Mucosa of gallbladder (tissue), 1 donor: Measurements from ENCODE around the gene PPIA. TPM values are rescaled to one million over a fixed set of nuclear protein-coding genes. Genes with fewer than 3 reads are reported as not detected.
A peak's percentile ranks its signal among the peaks of the same experiment; 100 is the strongest.
"Not testable (repeated sequence)": the region's sequence is repeated elsewhere in the genome, so short reads cannot be mapped to it uniquely, and the experiment has no call there.

Experiments
- DNase-seq: peaks from one replicate; pipeline ENCODE4 v3.0.0-alpha.2; 2020; ENCODE audit warnings: low spot score
- total RNA-seq: library from RNA; stranded (reverse); gene quantifications from one replicate; pipeline ENCODE4 v1.2.1, GENCODE V29; 2021
- donor health status: DM: no; HTN: no; CAD: no.

The PPIA gene
- total RNA-seq, 1 donor from 2014 or later = 923 TPM

- DNase-seq = no peak
Measured at GRCh38 chr7:44787762-44788161, 8.7 kb upstream of the PPIA start.

GRCh38 chr7:44789990-44790389 lies 6.5 kb upstream of the PPIA start:
- DNase-seq = no peak

- DNase-seq = no peak
Measured at GRCh38 chr7:44791278-44792219, 4.9 kb upstream of the PPIA start.

- no peak for DNase-seq
Measured at GRCh38 chr7:44793919-44794318, 2.6 kb upstream of the PPIA start.

GRCh38 chr7:44794331-44794730 lies 2.1 kb upstream of the PPIA start:
- no peak for DNase-seq

- DNase-seq = no peak
Measured at GRCh38 chr7:44796034-44796503, 412 bp upstream of the PPIA start.

- DNase-seq = peak; percentile 88
Measured at GRCh38 chr7:44797329-44798258, 1.1 kb downstream of the PPIA start.

- DNase-seq = no peak
Measured at GRCh38 chr7:44798649-44799305, 2.3 kb downstream of the PPIA start.

GRCh38 chr7:44799939-44800338 lies 3.5 kb downstream of the PPIA start:
- no peak for DNase-seq

- no peak for DNase-seq
Measured at GRCh38 chr7:44801890-44802289, 5.4 kb downstream of the PPIA start.

GRCh38 chr7:44802418-44803025 lies 6.0 kb downstream of the PPIA start:
- DNase-seq = no peak

GRCh38 chr7:44803828-44804519 lies 7.5 kb downstream of the PPIA start:
- not testable (repeated sequence) for DNase-seq

GRCh38 chr7:44805950-44806349 lies 9.5 kb downstream of the PPIA start:
- no peak for DNase-seq

- DNase-seq = no peak
Measured at GRCh38 chr7:44808914-44809393, 12.5 kb downstream of the PPIA start.

GRCh38 chr7:44811093-44811492 lies 14.6 kb downstream of the PPIA start:
- no peak for DNase-seq

GRCh38 chr7:44811571-44811970 lies 15.1 kb downstream of the PPIA start:
- DNase-seq = no peak

GRCh38 chr7:44814919-44815318 lies 18.4 kb downstream of the PPIA start:
- DNase-seq = no peak

GRCh38 chr7:44819292-44819691 lies 22.8 kb downstream of the PPIA start:
- DNase-seq = no peak

- DNase-seq = no peak
Measured at GRCh38 chr7:44823255-44823781, 26.8 kb downstream of the PPIA start.

GRCh38 chr7:44824894-44825526 lies 28.5 kb downstream of the PPIA start:
- DNase-seq = no peak
